Breast epithelium (tissue), 3 donors: Measurements from ENCODE around the gene ASPRV1.

Source experiments
- POLR2A ChIP-seq: fragments of 450-650 bp; IDR thresholded peaks from one replicate; pipeline ENCODE4 v1.6.1; 2016; ENCODE audit warnings: antibody characterized with exemption, mild to moderate bottlenecking, moderate library complexity
- POLR2AphosphoS5 ChIP-seq, 3 donors: sonication (generic); formaldehyde crosslinking; IDR thresholded peaks; one replicate each; pipeline ENCODE4 v1.6.1; 2017; ENCODE audit warnings: antibody characterized with exemption in 3 of 3
- TF ChIP-seq, protein P1 (sequence below), 3 donors: fragments of 450-650 bp; IDR thresholded peaks; one replicate each; pipeline ENCODE4 v1.5.1; 2016 to 2017; ENCODE audit warnings: antibody characterized with exemption in 3 of 3, mild to moderate bottlenecking in 3 of 3, moderate library complexity in 3 of 3

- TF ChIP-seq POLR2AphosphoS5 (IDR thresholded peaks at IDR 0.05) (no peak), POLR2A (no peak)
- TF ChIP-seq, protein P1, sequence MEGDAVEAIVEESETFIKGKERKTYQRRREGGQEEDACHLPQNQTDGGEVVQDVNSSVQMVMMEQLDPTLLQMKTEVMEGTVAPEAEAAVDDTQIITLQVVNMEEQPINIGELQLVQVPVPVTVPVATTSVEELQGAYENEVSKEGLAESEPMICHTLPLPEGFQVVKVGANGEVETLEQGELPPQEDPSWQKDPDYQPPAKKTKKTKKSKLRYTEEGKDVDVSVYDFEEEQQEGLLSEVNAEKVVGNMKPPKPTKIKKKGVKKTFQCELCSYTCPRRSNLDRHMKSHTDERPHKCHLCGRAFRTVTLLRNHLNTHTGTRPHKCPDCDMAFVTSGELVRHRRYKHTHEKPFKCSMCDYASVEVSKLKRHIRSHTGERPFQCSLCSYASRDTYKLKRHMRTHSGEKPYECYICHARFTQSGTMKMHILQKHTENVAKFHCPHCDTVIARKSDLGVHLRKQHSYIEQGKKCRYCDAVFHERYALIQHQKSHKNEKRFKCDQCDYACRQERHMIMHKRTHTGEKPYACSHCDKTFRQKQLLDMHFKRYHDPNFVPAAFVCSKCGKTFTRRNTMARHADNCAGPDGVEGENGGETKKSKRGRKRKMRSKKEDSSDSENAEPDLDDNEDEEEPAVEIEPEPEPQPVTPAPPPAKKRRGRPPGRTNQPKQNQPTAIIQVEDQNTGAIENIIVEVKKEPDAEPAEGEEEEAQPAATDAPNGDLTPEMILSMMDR (IDR thresholded peaks at IDR 0.05) = no peak
Observed at GRCh38 chr2:69975853-69976462, 14.5 kb upstream of the ASPRV1 start.
